ENCODE data around the gene ADAMTS6. TPM values are rescaled to one million over a fixed set of nuclear protein-coding genes. Genes with fewer than 3 reads are reported as not detected.

The ADAMTS6 gene
- total RNA-seq, 1 donor: 150 TPM

GRCh38 chr5:65307088-65307487, 174.6 kb downstream of the ADAMTS6 start:
- Histone ChIP-seq H3K4me3 (ENCODE audit: insufficient read depth, low read length) (no peak overlapping the region), H4K20me1 (ENCODE audit: insufficient read depth, low read length) (no peaks in the 10 kb centered on the region), H3K36me3 (ENCODE audit: insufficient read depth, low read length) (peaks cover 9% of the 10 kb centered on the region), H3K9me3 (ENCODE audit: low read depth, low read length) (no peaks in the 10 kb centered on the region), H2AFZ (ENCODE audit: low read length) (peak overlapping the region; percentile 17), H3K79me2 (ENCODE audit: insufficient read depth, low read length) (peaks cover 12% of the 10 kb centered on the region), H3K4me1 (ENCODE audit: insufficient read depth, low read length) (peaks cover 24% of the 10 kb centered on the region), H3K4me2 (ENCODE audit: insufficient read depth, low read length) (peak overlapping the region; percentile 26), H3K27ac (ENCODE audit: low read depth, low read length) (peak overlapping the region; percentile 48), H3K27me3 (ENCODE audit: insufficient read depth, low read length) (no peaks in the 10 kb centered on the region)
- DNase-seq (ENCODE audit: insufficient read length, low spot score, missing footprints): no peak
- TF ChIP-seq CTCF (IDR thresholded peaks at IDR 0.05; ENCODE audit: extremely low read depth, low read depth, low read length): no peak

DNA sequence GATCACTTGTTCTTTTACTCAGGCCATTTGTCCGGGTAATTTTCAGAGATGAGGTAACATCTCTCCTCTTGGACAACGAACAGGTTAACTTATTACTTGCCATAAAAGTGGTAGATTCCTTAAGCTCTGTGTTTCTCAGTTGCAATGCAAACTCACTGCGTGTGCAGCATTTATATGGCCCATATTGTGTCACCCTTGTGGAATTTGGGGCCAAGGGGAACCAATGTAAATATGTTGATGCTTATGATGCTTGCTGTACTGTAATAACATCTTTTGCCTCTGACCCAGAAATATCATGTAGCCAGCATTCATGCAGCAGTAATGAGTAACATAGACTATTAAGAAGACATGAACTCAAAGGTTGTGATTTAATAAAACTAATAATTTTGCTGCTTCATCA, 175.8 kb downstream of the ADAMTS6 start:
- no peak overlapping the region for H3K4me3 ChIP-seq (ENCODE audit: insufficient read depth, low read length)
- peaks cover 12% of the 10 kb centered on the region for H3K36me3 ChIP-seq (ENCODE audit: insufficient read depth, low read length)
- no peak for TF ChIP-seq CTCF (IDR thresholded peaks at IDR 0.05; ENCODE audit: extremely low read depth, low read depth, low read length)
- no peak overlapping the region for H2AFZ ChIP-seq (ENCODE audit: low read length)
- no peak for DNase-seq (ENCODE audit: insufficient read length, low spot score, missing footprints)
- H3K4me1 ChIP-seq (ENCODE audit: insufficient read depth, low read length): peaks cover 24% of the 10 kb centered on the region
- peaks cover 12% of the 10 kb centered on the region for H3K79me2 ChIP-seq (ENCODE audit: insufficient read depth, low read length)
- peak overlapping the region; percentile 47 for H3K27ac ChIP-seq (ENCODE audit: low read depth, low read length)
- H3K9me3 ChIP-seq (ENCODE audit: low read depth, low read length): no peaks in the 10 kb centered on the region
- H4K20me1 ChIP-seq (ENCODE audit: insufficient read depth, low read length): no peaks in the 10 kb centered on the region
- H3K4me2 ChIP-seq (ENCODE audit: insufficient read depth, low read length): peak overlapping the region; percentile 16
- H3K27me3 ChIP-seq (ENCODE audit: insufficient read depth, low read length): no peaks in the 10 kb centered on the region

DNA sequence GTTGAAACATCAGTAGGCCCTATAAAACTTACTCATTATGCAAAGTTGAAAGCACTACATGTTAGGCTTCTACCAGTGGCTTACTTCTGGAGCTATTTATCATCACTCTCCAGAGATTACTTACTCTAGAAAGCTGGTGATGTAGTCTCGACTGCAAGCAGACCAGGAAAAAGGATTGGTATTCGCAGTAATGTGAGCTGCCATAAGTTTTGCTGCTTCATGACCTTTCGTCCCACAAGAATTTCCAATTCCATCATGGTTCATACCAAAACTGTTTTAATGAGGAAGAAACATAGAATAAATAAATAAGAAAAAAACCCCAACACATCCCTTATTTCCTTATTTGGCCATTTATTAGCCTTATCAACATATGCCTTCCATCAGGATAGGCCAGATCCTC, 181.9 kb downstream of the ADAMTS6 start:
- no peaks in the 10 kb centered on the region for H3K27me3 ChIP-seq (ENCODE audit: insufficient read depth, low read length)
- H3K36me3 ChIP-seq (ENCODE audit: insufficient read depth, low read length): peaks cover 32% of the 10 kb centered on the region
- no peak for TF ChIP-seq CTCF (IDR thresholded peaks at IDR 0.05; ENCODE audit: extremely low read depth, low read depth, low read length)
- no peaks in the 10 kb centered on the region for H3K9me3 ChIP-seq (ENCODE audit: low read depth, low read length)
- H2AFZ ChIP-seq (ENCODE audit: low read length): no peak overlapping the region
- no peak overlapping the region for H3K4me3 ChIP-seq (ENCODE audit: insufficient read depth, low read length)
- H4K20me1 ChIP-seq (ENCODE audit: insufficient read depth, low read length): no peaks in the 10 kb centered on the region
- no peak overlapping the region for H3K4me2 ChIP-seq (ENCODE audit: insufficient read depth, low read length)
- H3K27ac ChIP-seq (ENCODE audit: low read depth, low read length): peak overlapping the region; percentile 29
- H3K79me2 ChIP-seq (ENCODE audit: insufficient read depth, low read length): peaks cover 3% of the 10 kb centered on the region
- H3K4me1 ChIP-seq (ENCODE audit: insufficient read depth, low read length): no peaks in the 10 kb centered on the region
- no peak for DNase-seq (ENCODE audit: insufficient read length, low spot score, missing footprints)

GRCh38 chr5:65296067-65296466, 185.7 kb downstream of the ADAMTS6 start:
- H3K4me1 ChIP-seq (ENCODE audit: insufficient read depth, low read length): peaks cover 6% of the 10 kb centered on the region

More at GRCh38 chr5:65296067-65296466, 185.7 kb downstream of the ADAMTS6 start:
- DNase-seq (ENCODE audit: insufficient read length, low spot score, missing footprints): no peak
- Histone ChIP-seq H3K27me3 (ENCODE audit: insufficient read depth, low read length) (no peaks in the 10 kb centered on the region), H3K36me3 (ENCODE audit: insufficient read depth, low read length) (peaks cover 34% of the 10 kb centered on the region), H3K79me2 (ENCODE audit: insufficient read depth, low read length) (peaks cover 8% of the 10 kb centered on the region), H4K20me1 (ENCODE audit: insufficient read depth, low read length) (no peaks in the 10 kb centered on the region), H2AFZ (ENCODE audit: low read length) (no peak overlapping the region), H3K4me3 (ENCODE audit: insufficient read depth, low read length) (no peak overlapping the region), H3K4me2 (ENCODE audit: insufficient read depth, low read length) (no peak overlapping the region), H3K27ac (ENCODE audit: low read depth, low read length) (no peak overlapping the region), H3K9me3 (ENCODE audit: low read depth, low read length) (no peaks in the 10 kb centered on the region)
- no peak for TF ChIP-seq CTCF (IDR thresholded peaks at IDR 0.05; ENCODE audit: extremely low read depth, low read depth, low read length)
